GM12892 (cell line): ENCODE data around the gene EMID1.

Experiments
- POLR2A ChIP-seq: IDR thresholded peaks from 2 replicates; pipeline ENCODE4 v1.6.1; 2011; ENCODE audit warnings: low read depth, low read length, control low read depth
- POLR2AphosphoS5 ChIP-seq: IDR thresholded peaks from 2 replicates; pipeline ENCODE4 v1.6.1; 2011; ENCODE audit warnings: low read depth, low read length, control low read depth

GRCh38 chr22:29290061-29290460 lies 84.4 kb downstream of the EMID1 start:
- TF ChIP-seq POLR2A (0 out of 2 replicates have a peak, but pooled peaks have one; percentile 23), POLR2AphosphoS5 (no peak; the same call in 1 of the 2 replicates)
